Transverse colon (tissue), 4 donors: ENCODE results near the gene HLA-DRB1. TPM values are rescaled to one million over a fixed set of nuclear protein-coding genes. Genes with fewer than 3 reads are reported as not detected.

Experiments used
- DNase-seq: peaks from one replicate; pipeline ENCODE4 v3.0.0-alpha.2; 2019
- H3K27ac ChIP-seq, 4 donors: fragments of 200-600 bp; sonication (generic); 2 replicates each; pipeline ENCODE4 v1.5.1; 2016 to 2018; ENCODE audit warnings: inconsistent platforms in 4 of 4
- H3K27me3 ChIP-seq: fragments of 200-600 bp; sonication (generic); 2 replicates; pipeline ENCODE4 v1.5.1; 2017; ENCODE audit warnings: inconsistent platforms
- H3K36me3 ChIP-seq, 4 donors: fragments of 200-600 bp; sonication (generic); 2 replicates each; pipeline ENCODE4 v1.5.1; 2017 to 2019; ENCODE audit warnings: inconsistent platforms in 4 of 4
- H3K4me1 ChIP-seq, 4 donors: fragments of 200-600 bp; sonication (generic); 2 replicates each; pipeline ENCODE4 v1.5.1; 2017 to 2020; ENCODE audit warnings: inconsistent platforms in 4 of 4
- H3K4me3 ChIP-seq, 4 donors: fragments of 200-600 bp; sonication (generic); 1 replicate in 1 of 4; 2 replicates in 3 of 4; pipeline versions ENCODE4 v1.5.1 to v1.6.1; 2017 to 2019; ENCODE audit warnings: inconsistent platforms in 4 of 4
- H3K9me3 ChIP-seq, 2 donors: fragments of 200-600 bp; sonication (generic); 2 replicates each; pipeline ENCODE4 v1.5.1; 2017 to 2019; ENCODE audit warnings: inconsistent platforms in 2 of 2
- EP300 ChIP-seq: sonication (generic); formaldehyde crosslinking; IDR thresholded peaks from one replicate; pipeline ENCODE4 v1.6.1; 2017; ENCODE audit warnings: antibody characterized with exemption, low read depth
- POLR2A ChIP-seq: fragments of 450-650 bp; IDR thresholded peaks from one replicate; pipeline ENCODE4 v1.6.1; 2016; ENCODE audit warnings: antibody characterized with exemption, mild to moderate bottlenecking, moderate library complexity
- POLR2AphosphoS5 ChIP-seq, 3 donors: sonication (generic); formaldehyde crosslinking; IDR thresholded peaks; one replicate each; pipeline ENCODE4 v1.6.1; 2016; ENCODE audit warnings: antibody characterized with exemption in 3 of 3
- WGBS, 2 donors: methylation state at CpG; one replicate each; pipeline ENCODE4 v1.1.5; 2018; ENCODE audit warnings: low coverage in 1 of 2; 5-methylcytosine and 5-hydroxymethylcytosine counted together
- in situ Hi-C, 4 donors: fragments of 200-750 bp; cut with MboI; loops; one replicate each; pipeline versions ENCODE4 v1.15.0 to v1.15.1; 2017; ENCODE audit warnings: low sequenced_read_pairs in 3 of 4, low pct_ligation_motif_present in 1 of 4, low pct_unique_long_range_greater_than_20kb in 1 of 4
- intact Hi-C: fragments of 100-400 bp; cut with DNase I; formaldehyde crosslinking; loops from one replicate; pipeline ENCODE4 v1.15.1; 2023; ENCODE audit warnings: low total_unique reads
- total RNA-seq, 4 donors: library from RNA; depleted of rRNA; stranded (reverse); fragments of >200 nt; gene quantifications; one replicate each; pipeline ENCODE4 v1.1.0, GENCODE V29; 2016
- TF ChIP-seq, protein P1 (sequence below), 5 experiments: fragments of 200-600 bp in 3 of 5; fragments of 450-650 bp in 2 of 5; sonication (generic) in 3 of 5; IDR thresholded peaks; 1 replicate in 2 of 5; 2 replicates in 3 of 5; pipeline ENCODE4 v1.5.1; 2016 to 2017; ENCODE audit warnings: antibody characterized with exemption in 5 of 5, inconsistent platforms in 3 of 5, mild to moderate bottlenecking in 2 of 5, moderate library complexity in 1 of 5

The HLA-DRB1 gene
- total RNA-seq, 4 donors from 2014 or later: 7.9 to 23.8 (median 12.6) TPM

DNA sequence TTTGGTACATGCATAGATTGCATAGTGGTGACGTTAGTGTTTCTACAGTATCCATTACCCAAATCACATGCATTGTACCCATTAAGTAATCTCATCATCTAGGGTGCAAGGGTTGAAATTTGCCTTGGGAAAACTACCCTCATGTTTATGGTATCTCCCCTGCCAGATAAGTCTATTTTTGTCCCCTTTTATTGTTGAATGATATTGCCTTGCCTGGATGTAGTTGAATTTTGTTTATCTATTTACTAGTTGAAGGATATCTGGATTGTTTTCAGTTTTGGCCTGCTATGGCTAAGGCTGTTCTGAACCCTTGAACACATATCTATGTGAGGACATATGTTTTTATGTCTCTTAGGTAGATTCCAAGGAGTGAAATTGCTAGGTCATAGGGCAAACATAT is 13.4 kb downstream of the HLA-DRB1 start:
- Histone ChIP-seq H3K4me1 (no peaks in the 10 kb centered on the region), H3K4me3 (no peak overlapping the region), H3K36me3 (no peaks in the 10 kb centered on the region), H3K9me3 (no peaks in the 10 kb centered on the region), H3K27me3 (no peaks in the 10 kb centered on the region), H3K27ac (no peak overlapping the region)
- TF ChIP-seq, protein P1, sequence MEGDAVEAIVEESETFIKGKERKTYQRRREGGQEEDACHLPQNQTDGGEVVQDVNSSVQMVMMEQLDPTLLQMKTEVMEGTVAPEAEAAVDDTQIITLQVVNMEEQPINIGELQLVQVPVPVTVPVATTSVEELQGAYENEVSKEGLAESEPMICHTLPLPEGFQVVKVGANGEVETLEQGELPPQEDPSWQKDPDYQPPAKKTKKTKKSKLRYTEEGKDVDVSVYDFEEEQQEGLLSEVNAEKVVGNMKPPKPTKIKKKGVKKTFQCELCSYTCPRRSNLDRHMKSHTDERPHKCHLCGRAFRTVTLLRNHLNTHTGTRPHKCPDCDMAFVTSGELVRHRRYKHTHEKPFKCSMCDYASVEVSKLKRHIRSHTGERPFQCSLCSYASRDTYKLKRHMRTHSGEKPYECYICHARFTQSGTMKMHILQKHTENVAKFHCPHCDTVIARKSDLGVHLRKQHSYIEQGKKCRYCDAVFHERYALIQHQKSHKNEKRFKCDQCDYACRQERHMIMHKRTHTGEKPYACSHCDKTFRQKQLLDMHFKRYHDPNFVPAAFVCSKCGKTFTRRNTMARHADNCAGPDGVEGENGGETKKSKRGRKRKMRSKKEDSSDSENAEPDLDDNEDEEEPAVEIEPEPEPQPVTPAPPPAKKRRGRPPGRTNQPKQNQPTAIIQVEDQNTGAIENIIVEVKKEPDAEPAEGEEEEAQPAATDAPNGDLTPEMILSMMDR (IDR thresholded peaks at IDR 0.05): no peak
- TF ChIP-seq EP300: no peak
- no peak for TF ChIP-seq POLR2AphosphoS5 (IDR thresholded peaks at IDR 0.05)
- TF ChIP-seq POLR2A: no peak
- intact Hi-C loops (loop anchor here (10.0 kb wide), 1 partner anchor 91 kb away; no protein-coding TSS in a partner anchor), in situ Hi-C loops (loop anchor here in 2 of 4 donors (10.0 to 25.0 kb wide), 2 partner anchors 61 to 89 kb away; no protein-coding TSS in a partner anchor)
- WGBS, 2 donors: 56 to 65% methylated on average over 1 of the region's 1 CpG
- no peak for DNase-seq

DNA sequence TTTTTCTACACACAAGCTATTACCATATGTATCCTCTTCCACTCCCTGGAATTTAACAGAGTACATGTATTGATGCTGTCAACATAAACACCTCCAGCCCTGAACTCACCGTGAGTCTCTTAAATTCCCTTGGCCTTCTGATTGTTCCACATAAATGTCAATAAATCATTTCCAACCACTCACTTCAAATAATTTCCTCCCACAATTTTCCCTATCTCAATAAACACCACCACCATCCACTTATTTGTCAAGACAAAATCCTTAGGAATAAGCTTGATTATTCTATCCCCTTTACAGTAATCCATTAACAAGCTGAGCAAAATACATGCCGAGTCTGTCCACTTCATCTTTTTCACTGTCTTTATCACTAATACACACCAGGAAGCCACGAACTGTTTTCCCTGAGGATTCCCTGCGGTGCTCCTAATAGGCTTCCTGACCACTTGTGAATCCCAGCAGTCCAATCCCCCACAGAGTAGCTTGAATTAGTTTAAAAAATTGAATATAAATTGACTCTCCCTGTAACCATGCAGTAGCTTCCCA is 19.2 kb downstream of the HLA-DRB1 start:
- no peak for TF ChIP-seq EP300
- TF ChIP-seq POLR2A: no peak
- TF ChIP-seq POLR2AphosphoS5 (IDR thresholded peaks at IDR 0.05): no peak
- TF ChIP-seq, protein P1 (IDR thresholded peaks at IDR 0.05): no peak
- intact Hi-C loops: loop anchor here (10.0 kb wide), 1 partner anchor 86 kb away; no protein-coding TSS in a partner anchor
- no peak for DNase-seq
- in situ Hi-C loops: loop anchor here in 2 of 4 donors (5.0 to 10.0 kb wide), 2 partner anchors 56 to 58 kb away; no protein-coding TSS in a partner anchor
- Histone ChIP-seq H3K27ac (no peak overlapping the region), H3K4me1 (no peaks in the 10 kb centered on the region), H3K36me3 (no peaks in the 10 kb centered on the region), H3K27me3 (no peaks in the 10 kb centered on the region), H3K4me3 (no peak overlapping the region), H3K9me3 (no peaks in the 10 kb centered on the region)
- WGBS, 2 donors: 31 to 33% methylated on average over 2 of the region's 4 CpGs

DNA sequence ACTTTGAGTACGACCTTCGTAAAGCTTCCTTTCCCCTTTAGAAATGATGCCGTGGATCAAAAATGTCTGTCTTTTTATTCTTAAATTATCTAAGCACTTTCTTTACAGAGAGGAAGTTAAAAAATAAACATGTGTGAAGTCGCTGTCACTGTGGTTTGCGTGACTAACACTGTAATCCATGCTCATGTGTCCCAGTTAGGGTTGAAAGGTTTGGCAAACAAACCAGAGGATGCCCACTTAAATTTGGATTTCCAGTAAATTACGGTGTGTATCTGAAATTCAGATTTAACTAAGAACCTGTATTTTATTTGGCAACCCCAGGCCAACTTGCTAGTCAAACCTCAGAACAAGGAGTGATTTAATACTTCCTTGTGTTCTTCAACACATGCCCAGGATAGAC is 21.1 kb downstream of the HLA-DRB1 start:
- Histone ChIP-seq H3K27me3 (no peaks in the 10 kb centered on the region), H3K4me1 (no peaks in the 10 kb centered on the region), H3K9me3 (no peaks in the 10 kb centered on the region), H3K27ac (no peak overlapping the region), H3K36me3 (no peaks in the 10 kb centered on the region), H3K4me3 (no peak overlapping the region)
- TF ChIP-seq, protein P1 (IDR thresholded peaks at IDR 0.05): no peak
- no peak for TF ChIP-seq POLR2AphosphoS5 (IDR thresholded peaks at IDR 0.05)
- no peak for TF ChIP-seq POLR2A
- TF ChIP-seq EP300: no peak
- no peak for DNase-seq
- intact Hi-C loops (no loop called here), in situ Hi-C loops (no loop called here)
- 0% methylated on average over 2 of the region's 6 CpGs; no CpG with 5 or more reads in 1 of the 2 donors for WGBS, 2 donors

DNA sequence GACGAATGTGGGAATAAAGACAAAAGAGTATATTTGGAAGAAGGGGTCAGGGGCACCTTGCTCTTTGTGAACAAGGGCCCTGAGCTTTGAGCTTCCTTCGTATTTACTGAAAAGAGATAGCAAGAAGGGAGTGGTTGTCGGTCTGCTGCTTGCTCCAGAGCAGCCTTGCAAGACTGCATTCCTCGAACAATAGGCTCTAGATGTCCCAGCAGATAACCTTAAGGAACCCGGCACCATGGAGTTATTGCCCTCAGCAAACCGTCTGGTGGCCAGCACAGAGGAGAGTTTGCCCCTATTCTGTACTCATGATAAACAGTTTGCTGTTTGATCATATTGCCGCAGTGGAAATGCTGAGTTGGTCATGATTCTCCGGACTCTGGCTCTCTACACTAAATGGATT is 22.7 kb downstream of the HLA-DRB1 start:
- H3K4me1 ChIP-seq: no peaks in the 10 kb centered on the region
- H3K27ac ChIP-seq: no peak overlapping the region
- 25% methylated on average over 4 of the region's 8 CpGs; no CpG with 5 or more reads in 1 of the 2 donors for WGBS, 2 donors
- intact Hi-C loops: no loop called here
- TF ChIP-seq POLR2AphosphoS5 (IDR thresholded peaks at IDR 0.05) (no peak), POLR2A (no peak), EP300 (no peak)
- TF ChIP-seq, protein P1 (IDR thresholded peaks at IDR 0.05): no peak
- no peaks in the 10 kb centered on the region for H3K9me3 ChIP-seq
- DNase-seq: no peak
- H3K4me3 ChIP-seq: no peak overlapping the region
- in situ Hi-C loops: no loop called here
- H3K36me3 ChIP-seq: no peaks in the 10 kb centered on the region
- no peaks in the 10 kb centered on the region for H3K27me3 ChIP-seq
